LHCN-M2 (cell line): ENCODE measurements around the gene SLC35A3. TPM values are rescaled to one million over a fixed set of nuclear protein-coding genes. Genes with fewer than 3 reads are reported as not detected.
A peak's percentile ranks its signal among the peaks of the same experiment; 100 is the strongest.
"Not testable (repeated sequence)": the region's sequence is repeated elsewhere in the genome, so short reads cannot be mapped to it uniquely, and the experiment has no call there.

ENCODE experiments used
- DNase-seq: peaks from one replicate; pipeline ENCODE4 v3.0.0-alpha.2; 2012; ENCODE audit warnings: low read depth
- total RNA-seq: library from RNA; depleted of rRNA; stranded (reverse); fragments of >200 nt; gene quantifications from 2 replicates; pipeline ENCODE4 v1.2.3, GENCODE V29; 2014

SLC35A3 gene
- total RNA-seq, 1 experiment from 2014 or later: 32.0 TPM

GRCh38 chr1:99972066-99972465 lies 2.3 kb downstream of the SLC35A3 start:
- not testable (repeated sequence) for DNase-seq

DNA sequence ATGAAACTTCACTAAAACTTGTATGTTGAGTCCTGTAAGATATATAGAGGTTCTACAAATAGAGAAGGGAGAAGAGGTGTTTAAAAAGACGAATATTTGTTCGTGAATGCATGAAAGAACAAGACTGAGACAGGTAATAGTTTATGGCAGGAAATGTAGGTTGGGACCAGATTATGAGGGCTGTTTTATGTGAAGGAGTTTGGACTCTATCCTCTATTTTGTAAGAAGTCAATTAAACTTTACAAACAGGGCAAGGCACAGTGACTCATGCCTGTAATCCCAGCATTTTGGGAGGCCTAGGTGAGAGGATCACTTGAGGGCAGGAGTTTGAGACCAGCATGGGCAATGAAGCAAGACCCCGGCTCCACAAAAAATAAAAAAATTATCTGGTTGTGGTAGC lies 5.7 kb downstream of the SLC35A3 start:
- DNase-seq: no peak

GRCh38 chr1:99977326-99977725 lies 7.5 kb downstream of the SLC35A3 start:
- not testable (repeated sequence) for DNase-seq

GRCh38 chr1:99978218-99978617 lies 8.4 kb downstream of the SLC35A3 start:
- DNase-seq: no peak

DNA sequence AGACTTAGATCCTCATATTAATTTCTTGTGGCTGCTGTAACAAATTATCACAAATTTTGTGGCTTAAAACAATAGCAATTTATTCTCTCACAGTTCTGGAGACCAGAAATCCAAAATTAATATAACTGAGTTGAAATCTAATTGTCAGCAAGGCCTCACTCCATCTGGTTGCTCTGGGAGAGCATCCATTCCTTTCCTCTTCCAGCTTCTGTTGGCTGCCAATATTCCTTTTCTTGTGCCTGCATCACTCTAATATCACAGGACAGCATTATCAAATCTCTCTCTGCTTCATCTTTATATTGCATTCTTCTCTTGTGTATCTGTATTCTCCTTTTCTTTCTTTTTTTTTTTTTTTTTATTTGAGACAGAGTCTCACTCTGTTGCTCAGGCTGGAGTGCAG lies 9.3 kb downstream of the SLC35A3 start:
- DNase-seq: no peak

DNA sequence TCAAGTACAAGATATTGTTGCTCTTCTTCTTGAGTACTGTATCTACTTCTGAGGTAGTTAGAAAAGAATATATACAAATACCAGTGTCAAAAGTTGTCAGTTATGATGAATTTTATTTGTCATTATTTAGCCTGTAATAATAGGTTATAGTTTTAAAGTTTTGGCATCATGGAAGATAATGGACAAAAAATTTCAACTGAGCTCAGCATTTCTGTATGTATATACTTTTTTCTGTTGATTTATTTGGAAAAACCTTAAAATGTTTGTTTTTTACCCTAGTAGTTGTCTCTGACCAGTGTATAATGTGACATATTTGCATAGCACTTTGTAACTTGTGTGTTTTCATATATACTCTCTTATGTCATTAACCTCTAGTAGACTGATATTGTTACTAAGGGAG lies 11.1 kb downstream of the SLC35A3 start:
- no peak for DNase-seq

GRCh38 chr1:99986656-99987225 lies 16.9 kb downstream of the SLC35A3 start:
- DNase-seq: no peak

- no peak for DNase-seq
Measured at GRCh38 chr1:99988210-99988765, 18.5 kb downstream of the SLC35A3 start.

- no peak for DNase-seq
Measured at GRCh38 chr1:99992044-99992722, 22.4 kb downstream of the SLC35A3 start.

- DNase-seq: no peak
Measured at GRCh38 chr1:99992760-99993467, 23.1 kb downstream of the SLC35A3 start.

- DNase-seq: no peak
Measured at GRCh38 chr1:99993468-99993845, 23.7 kb downstream of the SLC35A3 start.

- no peak for DNase-seq
Measured at GRCh38 chr1:99994496-99994895, 24.7 kb downstream of the SLC35A3 start.

- DNase-seq: no peak
Measured at GRCh38 chr1:99996951-99997350, 27.2 kb downstream of the SLC35A3 start.

DNA sequence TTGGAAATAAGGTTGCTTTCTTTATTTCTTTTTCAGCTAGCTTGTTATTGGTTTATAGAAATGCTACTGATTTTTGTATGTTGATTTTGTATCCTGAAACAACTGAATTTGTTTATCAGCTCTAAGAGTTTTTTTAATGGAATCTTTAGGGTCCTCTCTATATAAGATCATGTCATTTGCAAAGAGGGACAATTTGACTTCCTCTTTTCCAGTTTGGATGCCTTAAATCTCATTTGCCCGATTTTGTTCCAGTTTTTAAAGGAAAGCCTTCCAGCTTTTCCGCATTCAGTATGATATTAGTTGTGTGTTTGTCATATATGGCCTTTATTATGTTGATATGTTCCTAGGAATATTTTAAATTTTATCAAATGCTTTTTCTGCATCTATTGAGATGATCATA lies 31.7 kb downstream of the SLC35A3 start:
- DNase-seq: no peak

DNA sequence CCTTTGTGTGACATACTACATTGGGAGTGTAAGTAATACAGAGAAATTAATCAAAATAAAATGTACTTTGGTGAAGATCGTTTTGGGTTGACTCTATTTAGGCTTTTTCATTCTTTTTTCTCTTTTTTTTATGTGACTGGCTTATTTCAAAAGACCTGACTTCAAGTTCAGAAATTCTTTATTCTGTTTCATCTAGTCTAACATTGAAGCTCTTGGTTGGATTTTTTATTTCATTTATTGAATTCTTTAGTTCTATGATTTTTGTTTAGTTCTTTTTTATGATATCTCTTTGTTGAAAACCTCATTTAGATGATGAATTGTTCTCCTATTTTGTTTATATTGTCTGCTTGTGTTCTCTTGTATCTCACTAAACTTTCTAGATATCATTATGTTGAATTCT lies 35.6 kb downstream of the SLC35A3 start:
- no peak for DNase-seq

GRCh38 chr1:100006688-100007087 lies 36.9 kb downstream of the SLC35A3 start:
- DNase-seq: no peak

GRCh38 chr1:100009458-100009857 lies 39.7 kb downstream of the SLC35A3 start:
- peak; percentile 39 for DNase-seq

- no peak for DNase-seq
Measured at GRCh38 chr1:100010804-100011203, 41.0 kb downstream of the SLC35A3 start.

- DNase-seq: no peak
Measured at GRCh38 chr1:100019220-100019619, 49.4 kb downstream of the SLC35A3 start.

- DNase-seq: no peak
Measured at GRCh38 chr1:100023482-100023881, 53.7 kb downstream of the SLC35A3 start.

DNA sequence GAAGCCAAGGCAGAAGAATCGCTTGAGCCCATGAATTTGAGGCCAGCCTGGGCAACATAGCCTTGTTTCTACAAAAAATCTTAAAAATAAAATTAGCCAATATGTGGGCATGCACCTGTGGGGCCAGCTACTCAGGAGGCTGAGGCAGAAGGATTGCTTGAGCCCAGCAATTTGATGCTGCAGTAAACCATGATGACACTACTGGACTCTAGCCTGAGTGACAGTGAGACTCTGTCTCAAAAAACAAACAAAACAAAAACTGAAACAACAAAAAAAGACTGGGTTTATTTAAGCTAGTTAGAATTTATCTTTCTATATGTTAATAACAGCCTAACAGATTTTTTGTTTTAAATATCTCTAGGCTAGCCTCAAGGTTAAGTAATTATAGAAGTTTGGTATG lies 57.4 kb downstream of the SLC35A3 start:
- no peak for DNase-seq

DNA sequence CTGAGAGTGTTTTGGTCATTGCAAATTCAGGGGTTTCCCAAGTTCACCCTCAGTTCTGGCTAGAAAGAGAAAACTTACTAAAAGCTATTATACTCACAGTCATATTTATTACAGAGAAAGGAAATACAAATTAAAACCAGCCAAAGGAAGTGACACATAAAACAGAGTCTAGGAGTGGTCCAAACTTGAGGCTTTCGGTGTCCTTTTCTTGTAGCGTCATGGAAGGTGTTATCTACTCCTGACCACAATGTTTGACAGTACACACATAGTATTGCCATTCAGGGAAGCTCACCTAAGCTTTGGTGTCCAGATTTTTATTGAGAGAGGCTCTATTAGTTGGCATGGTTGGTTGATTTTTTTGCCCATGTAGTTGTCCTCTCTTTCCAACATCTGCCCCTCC lies 59.0 kb downstream of the SLC35A3 start:
- DNase-seq: no peak

DNA sequence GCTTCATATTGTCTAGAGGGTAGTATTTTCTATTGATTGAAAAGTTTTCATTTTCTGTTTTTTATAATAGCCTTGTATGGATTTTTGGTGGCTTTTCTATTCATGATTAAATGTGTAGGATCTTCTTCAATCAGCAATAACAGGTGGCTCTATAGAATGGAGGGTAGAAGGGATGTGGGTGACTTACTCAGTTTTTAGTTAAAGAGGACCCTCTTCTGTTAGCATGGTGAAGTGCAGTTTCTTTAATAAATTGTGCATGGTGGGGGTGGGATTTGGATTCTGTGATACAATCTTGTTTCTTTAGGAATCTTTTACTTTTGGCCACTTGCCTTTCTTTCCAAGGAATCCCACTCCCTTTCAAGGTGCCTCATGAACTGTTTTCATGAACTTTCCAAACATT lies 64.7 kb downstream of the SLC35A3 start:
- peak; percentile 13 for DNase-seq
